A673 (cell line): ENCODE data around the gene MRPS26. TPM values are rescaled to one million over a fixed set of nuclear protein-coding genes. Genes with fewer than 3 reads are reported as not detected.
"Not testable (repeated sequence)": the region's sequence is repeated elsewhere in the genome, so short reads cannot be mapped to it uniquely, and the experiment has no call there.

Experiments
- BruUV-seq: library from RNA; stranded (reverse); fragments of 400-500 nt; replicated peaks from 2 replicates; lab custom pipeline; 2021; lab: Mats Ljungman, UMichigan
- CTCF ChIA-PET: fragments of 300-600 bp; sonication (Branson Sonifier 250); formaldehyde crosslinking; loops from one replicate; lab custom pipeline; 2022; ENCODE audit warnings: antibody characterized with exemption; lab: Charles Lee
- POLR2A ChIA-PET: fragments of 300-600 bp; sonication (Branson Sonifier 250); formaldehyde crosslinking; loops from one replicate; lab custom pipeline; 2022; ENCODE audit warnings: antibody characterized with exemption; ENCODE audit not compliant: low non-redundant PET; lab: Charles Lee
- DNase-seq: peaks from one replicate; pipeline ENCODE4 v3.0.0-alpha.2; 2015; ENCODE audit warnings: low spot score
- H3K27ac ChIP-seq: fragments of 200-600 bp; sonication (generic); 2 replicates; pipeline ENCODE4 v1.5.1; 2016; ENCODE audit warnings: mixed run types, low read depth, mild to moderate bottlenecking, mixed read lengths, antibody characterized with exemption, low read length; ENCODE audit not compliant: poor library complexity, severe bottlenecking
- H3K27me3 ChIP-seq: fragments of 200-600 bp; sonication (generic); replicated peaks from 2 replicates; pipeline ENCODE4 v1.6.1; 2017; ENCODE audit warnings: mixed run types, low read depth, mild to moderate bottlenecking, mixed read lengths, antibody characterized with exemption, low read length; ENCODE audit not compliant: insufficient read depth, poor library complexity
- H3K36me3 ChIP-seq: fragments of 200-600 bp; sonication (generic); 2 replicates; pipeline ENCODE4 v1.6.1; 2016; ENCODE audit warnings: mixed run types, mild to moderate bottlenecking, mixed read lengths, antibody characterized with exemption, low read length; ENCODE audit not compliant: insufficient read depth, poor library complexity, severe bottlenecking
- H3K4me1 ChIP-seq: fragments of 200-600 bp; sonication (generic); 2 replicates; pipeline ENCODE4 v1.6.1; 2017; ENCODE audit warnings: mixed run types, mild to moderate bottlenecking, mixed read lengths, antibody characterized with exemption, low read length; ENCODE audit not compliant: insufficient read depth, poor library complexity, severe bottlenecking
- H3K4me3 ChIP-seq: fragments of 200-600 bp; sonication (generic); 2 replicates; pipeline ENCODE4 v1.5.1; 2016; ENCODE audit warnings: low read depth, mixed run types, mild to moderate bottlenecking, mixed read lengths, low read length; ENCODE audit not compliant: poor library complexity, severe bottlenecking
- H3K9me3 ChIP-seq: fragments of 200-600 bp; sonication (generic); 2 replicates; pipeline ENCODE4 v1.6.1; 2016; ENCODE audit warnings: mixed run types, low read depth, mild to moderate bottlenecking, mixed read lengths, antibody characterized with exemption, low read length; ENCODE audit not compliant: poor library complexity, severe bottlenecking
- EZH2 ChIP-seq: fragments of 200-600 bp; sonication (generic); IDR thresholded peaks from 2 replicates; pipeline ENCODE4 v1.6.1; 2017; ENCODE audit warnings: borderline replicate concordance, low read depth, mild to moderate bottlenecking, mixed read lengths, antibody characterized with exemption, low read length; ENCODE audit not compliant: poor library complexity, severe bottlenecking
- intact Hi-C: fragments of 100-400 bp; cut with micrococcal nuclease; formaldehyde crosslinking; loops from one replicate; pipeline ENCODE4 v1.10.0; 2022; ENCODE audit not compliant: unreplicated experiment
- total RNA-seq: library from RNA; stranded (reverse); gene quantifications from 2 replicates; pipeline ENCODE4 v1.2.3, GENCODE V29; 2021
- TF ChIP-seq, protein P1 (sequence below): fragments of 300-800, 200-600 bp; sonication (generic); conservative IDR thresholded peaks from 2 replicates; pipeline ENCODE4 v1.5.1; 2017; ENCODE audit warnings: low read depth, mild to moderate bottlenecking, antibody characterized with exemption, low read length, moderate library complexity, mixed read lengths

The MRPS26 gene
- total RNA-seq, 1 experiment from 2014 or later, result 73.4 TPM

DNA sequence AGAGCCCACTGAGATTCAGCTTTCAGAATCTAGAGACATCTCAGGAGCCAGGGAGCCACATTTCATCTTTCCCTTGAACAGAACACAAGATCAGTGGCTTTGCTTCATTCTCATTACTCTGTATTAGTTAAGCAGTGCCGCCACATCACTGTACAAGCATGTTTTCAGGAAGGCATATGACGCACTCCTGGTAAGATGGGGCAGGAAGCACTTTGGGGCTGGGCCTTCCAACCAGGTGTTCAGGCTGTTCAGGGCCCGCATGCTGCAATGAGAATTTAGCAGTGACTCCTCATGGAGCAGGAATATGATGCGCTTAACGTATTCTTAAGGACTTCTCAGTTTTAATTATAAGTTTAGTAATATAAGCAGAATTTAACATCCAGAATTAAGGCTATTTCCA lies 32.1 kb upstream of the MRPS26 start:
- no peaks in the 10 kb centered on the region for H3K27me3 ChIP-seq
- BruUV-seq, result no TSS peak
- H3K36me3 ChIP-seq, result peaks cover 11% of the 10 kb centered on the region
- no peaks in the 10 kb centered on the region for H3K4me1 ChIP-seq
- H3K27ac ChIP-seq, result no peak overlapping the region
- ChIA-PET POLR2A (interaction anchor here (0.6 kb wide), 1 partner anchor 149 kb away, joined by 8 read pairs; no protein-coding TSS in a partner anchor), CTCF (no interaction called here)
- no peak for TF ChIP-seq EZH2
- TF ChIP-seq, protein P1, sequence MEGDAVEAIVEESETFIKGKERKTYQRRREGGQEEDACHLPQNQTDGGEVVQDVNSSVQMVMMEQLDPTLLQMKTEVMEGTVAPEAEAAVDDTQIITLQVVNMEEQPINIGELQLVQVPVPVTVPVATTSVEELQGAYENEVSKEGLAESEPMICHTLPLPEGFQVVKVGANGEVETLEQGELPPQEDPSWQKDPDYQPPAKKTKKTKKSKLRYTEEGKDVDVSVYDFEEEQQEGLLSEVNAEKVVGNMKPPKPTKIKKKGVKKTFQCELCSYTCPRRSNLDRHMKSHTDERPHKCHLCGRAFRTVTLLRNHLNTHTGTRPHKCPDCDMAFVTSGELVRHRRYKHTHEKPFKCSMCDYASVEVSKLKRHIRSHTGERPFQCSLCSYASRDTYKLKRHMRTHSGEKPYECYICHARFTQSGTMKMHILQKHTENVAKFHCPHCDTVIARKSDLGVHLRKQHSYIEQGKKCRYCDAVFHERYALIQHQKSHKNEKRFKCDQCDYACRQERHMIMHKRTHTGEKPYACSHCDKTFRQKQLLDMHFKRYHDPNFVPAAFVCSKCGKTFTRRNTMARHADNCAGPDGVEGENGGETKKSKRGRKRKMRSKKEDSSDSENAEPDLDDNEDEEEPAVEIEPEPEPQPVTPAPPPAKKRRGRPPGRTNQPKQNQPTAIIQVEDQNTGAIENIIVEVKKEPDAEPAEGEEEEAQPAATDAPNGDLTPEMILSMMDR, result no peak
- intact Hi-C loops, result no loop called here
- DNase-seq, result no peak
- no peaks in the 10 kb centered on the region for H3K9me3 ChIP-seq
- H3K4me3 ChIP-seq, result no peak overlapping the region

DNA sequence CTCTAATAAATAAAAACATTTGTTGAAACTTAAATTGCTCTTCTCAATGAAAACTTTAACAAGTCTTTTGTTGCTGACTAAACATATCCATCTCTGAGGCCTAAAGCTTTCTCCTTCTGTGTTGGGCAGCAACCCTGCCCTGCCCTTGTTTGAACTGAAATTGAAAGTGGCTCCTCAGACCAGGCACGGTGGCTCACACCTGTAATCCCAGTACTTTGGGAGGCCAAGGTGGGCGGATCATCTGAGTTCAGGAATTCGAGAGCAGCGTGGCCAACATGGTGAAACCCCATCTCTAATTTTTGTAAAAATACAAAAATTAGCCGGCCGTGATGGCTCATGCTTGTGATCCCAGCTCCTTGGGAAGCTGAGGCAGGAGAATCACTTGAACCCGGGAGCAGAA lies 31.7 kb upstream of the MRPS26 start:
- no peaks in the 10 kb centered on the region for H3K4me1 ChIP-seq
- CTCF ChIA-PET, result no interaction called here

DNA sequence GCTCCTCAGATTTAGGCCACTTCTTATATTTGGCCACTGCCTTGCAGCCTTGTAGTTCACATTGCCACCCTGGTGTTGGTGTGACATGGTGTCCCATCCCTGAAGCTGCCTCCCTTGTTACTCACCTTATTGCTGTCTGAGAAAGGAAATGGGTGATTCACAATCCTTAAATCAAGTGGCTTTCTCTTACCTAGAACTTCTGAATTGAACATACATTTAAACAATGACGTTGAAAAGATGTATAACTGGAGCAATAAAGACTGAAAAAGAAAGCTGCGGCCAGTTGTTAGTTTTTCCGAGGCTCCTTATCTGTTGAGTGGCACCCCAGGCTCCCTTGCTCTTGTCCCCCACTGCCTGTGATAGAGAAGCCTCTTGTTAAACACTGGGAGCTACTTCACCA lies 31.2 kb upstream of the MRPS26 start:
- intact Hi-C loops, result no loop called here
- no peak overlapping the region for H3K4me3 ChIP-seq
- DNase-seq, result no peak
- POLR2A ChIA-PET, result no interaction called here
- H3K4me1 ChIP-seq, result no peaks in the 10 kb centered on the region
- no peaks in the 10 kb centered on the region for H3K9me3 ChIP-seq
- CTCF ChIA-PET, result no interaction called here
- no peaks in the 10 kb centered on the region for H3K27me3 ChIP-seq
- TF ChIP-seq EZH2, result no peak
- TF ChIP-seq, protein P1, result no peak
- no TSS peak for BruUV-seq
- no peak overlapping the region for H3K27ac ChIP-seq
- H3K36me3 ChIP-seq, result peaks cover 11% of the 10 kb centered on the region

More for the DNA sequence above, 31.7 kb upstream of the MRPS26 start:
- peaks cover 11% of the 10 kb centered on the region for H3K36me3 ChIP-seq
- no peaks in the 10 kb centered on the region for H3K9me3 ChIP-seq
- no TSS peak for BruUV-seq
- H3K4me3 ChIP-seq, result no peak overlapping the region
- intact Hi-C loops, result no loop called here
- DNase-seq, result no peak
- no peak overlapping the region for H3K27ac ChIP-seq
- H3K27me3 ChIP-seq, result no peaks in the 10 kb centered on the region
- POLR2A ChIA-PET, result no interaction called here
- TF ChIP-seq, protein P1, result no peak
- no peak for TF ChIP-seq EZH2

DNA sequence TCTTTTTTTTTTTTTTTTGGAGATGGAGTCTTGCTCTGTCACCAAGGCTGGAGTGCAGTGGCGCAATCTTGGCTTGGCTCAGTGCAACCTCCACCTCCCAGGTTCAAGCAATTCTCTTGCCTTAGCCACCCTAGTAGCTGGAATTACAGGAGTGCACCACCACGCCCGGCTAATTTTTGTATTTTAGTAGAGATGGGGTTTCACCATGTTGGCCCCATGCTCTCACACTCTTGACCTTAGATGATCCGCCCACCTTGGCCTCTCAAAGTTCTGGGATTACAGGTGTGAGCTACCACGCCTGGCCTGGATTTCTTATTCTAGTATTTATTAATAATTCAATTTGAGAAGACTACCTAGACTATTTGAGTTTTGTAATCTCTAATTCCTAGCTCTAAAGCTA lies 30.6 kb upstream of the MRPS26 start:
- H3K4me1 ChIP-seq, H3K9me3 ChIP-seq, H3K27ac ChIP-seq, DNase-seq, CTCF ChIA-PET, intact Hi-C loops, BruUV-seq, POLR2A ChIA-PET, H3K27me3 ChIP-seq, H3K4me3 ChIP-seq: not testable (repeated sequence)
- H3K36me3 ChIP-seq, result peaks cover 11% of the 10 kb centered on the region
